Peyer's patch (tissue), 4 donors: ENCODE measurements around the gene CECR2. TPM values are rescaled to one million over a fixed set of nuclear protein-coding genes. Genes with fewer than 3 reads are reported as not detected.
"Not testable (repeated sequence)": the region's sequence is repeated elsewhere in the genome, so short reads cannot be mapped to it uniquely, and the experiment has no call there.

Experiments
- DNase-seq, 3 donors: peaks; one replicate each; pipeline ENCODE4 v3.0.0-alpha.2; 2017 to 2019
- H3K27ac ChIP-seq, 4 donors: fragments of 200-600 bp; sonication (generic); one replicate each; pipeline ENCODE4 v1.5.1; 2016 to 2019
- H3K27me3 ChIP-seq, 2 donors: fragments of 200-600 bp; sonication (generic); one replicate each; pipeline ENCODE4 v1.5.1; 2019
- H3K36me3 ChIP-seq, 3 donors: fragments of 200-600 bp; sonication (generic); one replicate each; pipeline ENCODE4 v1.5.1; 2016 to 2019
- H3K4me1 ChIP-seq, 4 donors: fragments of 200-600 bp; sonication (generic); one replicate each; pipeline ENCODE4 v1.5.1; 2016 to 2019
- H3K4me3 ChIP-seq, 4 donors: fragments of 200-600 bp; sonication (generic); 1 replicate in 3 of 4; 2 replicates in 1 of 4; pipeline ENCODE4 v1.5.1; 2016 to 2019; ENCODE audit warnings: mild to moderate bottlenecking in 1 of 4
- H3K9me3 ChIP-seq, 4 donors: fragments of 200-600 bp; sonication (generic); one replicate each; pipeline ENCODE4 v1.5.1; 2016 to 2019; ENCODE audit warnings: mild to moderate bottlenecking in 1 of 4
- CTCF ChIP-seq, 6 experiments: fragments of 450-650 bp in 4 of 6; fragments of 200-600 bp in 2 of 6; sonication (generic) in 1 of 6; IDR thresholded peaks; one replicate each; pipeline ENCODE4 v1.5.1; 2017 to 2019; ENCODE audit warnings: antibody characterized with exemption in 6 of 6, mild to moderate bottlenecking in 3 of 6, moderate library complexity in 1 of 6
- POLR2A ChIP-seq, 2 donors: fragments of 450-650 bp; IDR thresholded peaks; one replicate each; pipeline ENCODE4 v1.5.1; 2017; ENCODE audit warnings: antibody characterized with exemption in 2 of 2, mild to moderate bottlenecking in 2 of 2, moderate library complexity in 2 of 2
- total RNA-seq, 4 donors: library from RNA; depleted of rRNA; stranded (reverse); fragments of >200 nt; gene quantifications; one replicate each; pipeline ENCODE4 v1.1.0, GENCODE V29; 2016

The CECR2 gene
- total RNA-seq, 4 donors from 2014 or later: 0.18 to 5.0 (median 0.69) TPM

- no peaks in the 10 kb centered on the region for H3K4me1 ChIP-seq
- TF ChIP-seq CTCF (IDR thresholded peaks at IDR 0.05) (no peak), POLR2A (IDR thresholded peaks at IDR 0.05) (no peak)
- no peak for DNase-seq
- no peaks in the 10 kb centered on the region for H3K27me3 ChIP-seq
- no peak overlapping the region for H3K27ac ChIP-seq
- H3K36me3 ChIP-seq: no peaks in the 10 kb centered on the region
- H3K4me3 ChIP-seq: no peak overlapping the region
- H3K9me3 ChIP-seq: no peaks in the 10 kb centered on the region
These were observed 53.6 kb downstream of the CECR2 start for GRCh38 chr22:17422736-17423343.

GRCh38 chr22:17423616-17424015 lies 54.4 kb downstream of the CECR2 start:
- Histone ChIP-seq H3K27ac (no peak overlapping the region), H3K9me3 (no peaks in the 10 kb centered on the region), H3K4me3 (no peak overlapping the region), H3K27me3 (no peaks in the 10 kb centered on the region), H3K4me1 (no peaks in the 10 kb centered on the region), H3K36me3 (no peaks in the 10 kb centered on the region)
- TF ChIP-seq POLR2A (IDR thresholded peaks at IDR 0.05) (no peak), CTCF (IDR thresholded peaks at IDR 0.05) (no peak)
- DNase-seq: no peak

GRCh38 chr22:17427528-17427927 lies 58.3 kb downstream of the CECR2 start:
- not testable (repeated sequence) for H3K27ac ChIP-seq, H3K4me1 ChIP-seq, H3K36me3 ChIP-seq, H3K4me3 ChIP-seq, H3K27me3 ChIP-seq, DNase-seq, H3K9me3 ChIP-seq

- no peaks in the 10 kb centered on the region for H3K27me3 ChIP-seq
- no peak overlapping the region for H3K27ac ChIP-seq
- DNase-seq: no peak
- H3K9me3 ChIP-seq: no peaks in the 10 kb centered on the region
- H3K36me3 ChIP-seq: no peaks in the 10 kb centered on the region
- TF ChIP-seq CTCF (IDR thresholded peaks at IDR 0.05) (no peak), POLR2A (IDR thresholded peaks at IDR 0.05) (no peak)
- no peak overlapping the region for H3K4me3 ChIP-seq
- H3K4me1 ChIP-seq: no peaks in the 10 kb centered on the region
These were observed 60.3 kb downstream of the CECR2 start for GRCh38 chr22:17429516-17429915.

- no peak for DNase-seq
- Histone ChIP-seq H3K9me3 (no peaks in the 10 kb centered on the region), H3K36me3 (no peaks in the 10 kb centered on the region), H3K4me3 (no peak overlapping the region), H3K4me1 (no peaks in the 10 kb centered on the region), H3K27me3 (no peaks in the 10 kb centered on the region), H3K27ac (no peak overlapping the region)
- TF ChIP-seq CTCF (IDR thresholded peaks at IDR 0.05) (no peak), POLR2A (IDR thresholded peaks at IDR 0.05) (no peak)
These were observed 61.2 kb downstream of the CECR2 start for GRCh38 chr22:17430412-17430811.

GRCh38 chr22:17431179-17431578 lies 61.9 kb downstream of the CECR2 start:
- TF ChIP-seq POLR2A (IDR thresholded peaks at IDR 0.05) (no peak), CTCF (IDR thresholded peaks at IDR 0.05) (no peak)
- H3K36me3 ChIP-seq: no peaks in the 10 kb centered on the region
- no peak overlapping the region for H3K27ac ChIP-seq

More at GRCh38 chr22:17431179-17431578, 61.9 kb downstream of the CECR2 start:
- H3K27me3 ChIP-seq: no peaks in the 10 kb centered on the region
- DNase-seq: no peak
- no peak overlapping the region for H3K4me3 ChIP-seq
- H3K4me1 ChIP-seq: no peaks in the 10 kb centered on the region
- no peaks in the 10 kb centered on the region for H3K9me3 ChIP-seq
